ENCODE results near the gene NLGN2. TPM values are rescaled to one million over a fixed set of nuclear protein-coding genes. Genes with fewer than 3 reads are reported as not detected.

NLGN2 gene
- total and polyA plus RNA-seq, 4 donors, result 0.24 to 2.4 (median 0.90) TPM

- peaks cover 23 to 54% (median 45%) of the 10 kb centered on the region in 4 donors for H3K4me1 ChIP-seq (ENCODE audit: control insufficient read depth in 4 of 4, insufficient read depth in 4 of 4, low read length in 3 of 4)
- H3K9ac ChIP-seq (ENCODE audit: low read depth in 1 of 2, low read length in 2 of 2), result no peak within 1 kb of the TSS
- peaks cover 0 to 3% (median 0%) of the 10 kb centered on the region in 4 donors for H3K27me3 ChIP-seq (ENCODE audit: control insufficient read depth in 4 of 4, insufficient read depth in 4 of 4, low read length in 3 of 4)
- no peaks in the 10 kb centered on the region for H3K36me3 ChIP-seq (ENCODE audit: control insufficient read depth in 4 of 4, insufficient read depth in 3 of 4, low read depth in 1 of 4, low read length in 3 of 4)
- 11% methylated on average over 50 of the region's 50 CpGs for WGBS
- DNase-seq (ENCODE audit: low spot score), result no peak
- TF ChIP-seq RAD21 (IDR thresholded peaks at IDR 0.05), result no peak
- TF ChIP-seq NR2F2 (IDR thresholded peaks at IDR 0.05), result no peak
- TF ChIP-seq HNF4A (conservative IDR thresholded peaks at IDR 0.05), result no peak
- TF ChIP-seq FOXA1 (IDR thresholded peaks at IDR 0.05), result no peak
- no peak for TF ChIP-seq HNF4G (IDR thresholded peaks at IDR 0.05)
- TF ChIP-seq YY1 (IDR thresholded peaks at IDR 0.05), result no peak
- TF ChIP-seq JUND (IDR thresholded peaks at IDR 0.05), result no peak
- TF ChIP-seq MAX (IDR thresholded peaks at IDR 0.05), result no peak
- no peak for TF ChIP-seq FOXA2 (IDR thresholded peaks at IDR 0.05)
- no peaks in the 10 kb centered on the region for H3K9me3 ChIP-seq (ENCODE audit: control insufficient read depth in 4 of 4, low read length in 3 of 4)
- H3K4me3 ChIP-seq (ENCODE audit: low read depth in 1 of 3, low read length in 3 of 3), result peak within 1 kb of the TSS; percentile 26 to 30 (median 28)
- no peak within 1 kb of the TSS for H3K27ac ChIP-seq (ENCODE audit: low read depth in 1 of 2, low read length in 2 of 2)
Measured at GRCh38 chr17:7439462-7440112, 31.9 kb downstream of the NLGN2 start, which contains the start of gene FGF11. Gene FGF11, plus strand, starts transcription at chr17:7439512. Its CDS starts 109 bp downstream, at chr17:7439621.

GRCh38 chr17:7440113-7440833, 32.6 kb downstream of the NLGN2 start:
- H3K27me3 ChIP-seq (ENCODE audit: control insufficient read depth in 4 of 4, insufficient read depth in 4 of 4, low read length in 3 of 4), result peaks cover 0 to 3% (median 0%) of the 10 kb centered on the region in 4 donors

GRCh38 chr17:7440834-7441195, 33.2 kb downstream of the NLGN2 start:
- H3K27ac ChIP-seq (ENCODE audit: low read depth in 1 of 2, low read length in 2 of 2), result no peak overlapping the region
- WGBS, result 6% methylated on average over 12 of the region's 12 CpGs
- no peak for DNase-seq (ENCODE audit: low spot score)
- no peaks in the 10 kb centered on the region for H3K9me3 ChIP-seq (ENCODE audit: control insufficient read depth in 4 of 4, low read length in 3 of 4)
- H3K4me1 ChIP-seq (ENCODE audit: control insufficient read depth in 4 of 4, insufficient read depth in 4 of 4, low read length in 3 of 4), result peaks cover 27 to 53% (median 41%) of the 10 kb centered on the region in 4 donors
- peaks cover 0 to 3% (median 0%) of the 10 kb centered on the region in 4 donors for H3K27me3 ChIP-seq (ENCODE audit: control insufficient read depth in 4 of 4, insufficient read depth in 4 of 4, low read length in 3 of 4)
- no peak overlapping the region for H3K9ac ChIP-seq (ENCODE audit: low read depth in 1 of 2, low read length in 2 of 2)
- peak in 1 of 2 donors; percentile 9 for TF ChIP-seq RAD21 (IDR thresholded peaks at IDR 0.05)
- TF ChIP-seq ATF3 (IDR thresholded peaks at IDR 0.05), result no peak
- no peak for TF ChIP-seq EGR1 (IDR thresholded peaks at IDR 0.05; ENCODE audit: low read depth in 2 of 2)
- TF ChIP-seq MAX (IDR thresholded peaks at IDR 0.05), result no peak
- TF ChIP-seq SP1 (IDR thresholded peaks at IDR 0.05), result no peak
- no peaks in the 10 kb centered on the region for H3K36me3 ChIP-seq (ENCODE audit: control insufficient read depth in 4 of 4, insufficient read depth in 3 of 4, low read depth in 1 of 4, low read length in 3 of 4)
- peak overlapping the region in 2 of 3 donors; percentile 16 to 26 for H3K4me3 ChIP-seq (ENCODE audit: low read depth in 1 of 3, low read length in 3 of 3)

More at GRCh38 chr17:7440113-7440833, 32.6 kb downstream of the NLGN2 start:
- WGBS, result 3% methylated on average over 46 of the region's 46 CpGs
- no peak overlapping the region for H3K27ac ChIP-seq (ENCODE audit: low read depth in 1 of 2, low read length in 2 of 2)
- peak; percentile 38 for DNase-seq (ENCODE audit: low spot score)
- H3K9me3 ChIP-seq (ENCODE audit: control insufficient read depth in 4 of 4, low read length in 3 of 4), result no peaks in the 10 kb centered on the region
- no peak overlapping the region for H3K9ac ChIP-seq (ENCODE audit: low read depth in 1 of 2, low read length in 2 of 2)
- H3K36me3 ChIP-seq (ENCODE audit: control insufficient read depth in 4 of 4, insufficient read depth in 3 of 4, low read depth in 1 of 4, low read length in 3 of 4), result no peaks in the 10 kb centered on the region
- H3K4me3 ChIP-seq (ENCODE audit: low read depth in 1 of 3, low read length in 3 of 3), result peak overlapping the region; percentile 26 to 30 (median 28)
- H3K4me1 ChIP-seq (ENCODE audit: control insufficient read depth in 4 of 4, insufficient read depth in 4 of 4, low read length in 3 of 4), result peaks cover 28 to 56% (median 45%) of the 10 kb centered on the region in 4 donors
- TF ChIP-seq ZBTB33 (IDR thresholded peaks at IDR 0.05) (no peak), JUND (IDR thresholded peaks at IDR 0.05) (no peak), NR2F2 (IDR thresholded peaks at IDR 0.05) (no peak)
